Activated CD4-positive, alpha-beta T cell treated with anti-CD3 and anti-CD28 coated beads, Interleukin-2, amount 10 ng/mL, durations not matched to agents 24 days and 14 days (primary cell): ENCODE data around the gene SRPRB. TPM values are rescaled to one million over a fixed set of nuclear protein-coding genes. Genes with fewer than 3 reads are reported as not detected.

ENCODE experiments used
- DNase-seq: peaks from one replicate; pipeline ENCODE4 v3.0.0; 2022
- H3K27ac Mint-ChIP-seq: one replicate; pipeline ENCODE4 v1.8.0; 2022; ENCODE audit warnings: mild to moderate bottlenecking, mixed read lengths
- H3K27me3 Mint-ChIP-seq: one replicate; pipeline ENCODE4 v1.8.0; 2022; ENCODE audit warnings: mixed read lengths
- H3K36me3 Mint-ChIP-seq: one replicate; pipeline ENCODE4 v1.8.0; 2022; ENCODE audit warnings: low read depth, mild to moderate bottlenecking, mixed read lengths
- H3K4me1 Mint-ChIP-seq: one replicate; pipeline ENCODE4 v1.8.0; 2021; ENCODE audit warnings: mixed read lengths
- H3K4me3 Mint-ChIP-seq: one replicate; pipeline ENCODE4 v1.8.0; 2022; ENCODE audit warnings: mild to moderate bottlenecking, moderate library complexity, mixed read lengths
- H3K9me3 Mint-ChIP-seq: one replicate; pipeline ENCODE4 v1.8.0; 2021; ENCODE audit warnings: mixed read lengths
- intact Hi-C: fragments of 100-400 bp; cut with micrococcal nuclease; formaldehyde crosslinking; loops from one replicate; pipeline ENCODE4 v1.15.1; 2023
- total RNA-seq: library from RNA; stranded (reverse); gene quantifications from 2 replicates; pipeline ENCODE4 v1.2.3, GENCODE V29; 2022

The SRPRB gene
- total RNA-seq, 1 donor from 2014 or later, result 103 TPM

DNA sequence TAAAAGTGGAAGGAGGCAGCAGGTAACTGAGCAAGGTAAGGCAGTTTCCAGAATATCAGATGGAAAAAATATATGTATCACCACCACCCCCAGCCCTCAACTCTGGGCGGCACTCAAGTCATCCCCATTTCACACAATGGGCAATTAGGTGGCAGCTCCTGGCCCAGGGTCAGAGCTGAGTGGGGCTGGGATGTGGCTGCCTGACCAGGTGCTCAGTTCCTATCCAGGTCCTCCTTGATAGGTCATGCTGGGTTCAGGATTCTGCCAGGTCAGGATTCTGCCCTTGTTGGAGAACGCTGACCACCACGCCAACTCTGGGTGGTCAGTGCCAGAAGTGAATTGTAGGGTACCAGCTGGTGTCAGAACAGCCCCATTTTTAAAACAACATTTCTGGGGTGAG lies 60.5 kb downstream of the SRPRB start:
- Mint-ChIP-seq H3K36me3 (no peaks in the 10 kb centered on the region), H3K9me3 (no peaks in the 10 kb centered on the region), H3K27me3 (peaks cover 12% of the 10 kb centered on the region), H3K4me3 (no peak overlapping the region), H3K27ac (no peak overlapping the region), H3K4me1 (no peaks in the 10 kb centered on the region)
- intact Hi-C loops, result no loop called here
- DNase-seq, result no peak

- no peaks in the 10 kb centered on the region for H3K4me1 Mint-ChIP-seq
- H3K27me3 Mint-ChIP-seq, result peaks cover 8% of the 10 kb centered on the region
- H3K36me3 Mint-ChIP-seq, result no peaks in the 10 kb centered on the region
- no peak overlapping the region for H3K27ac Mint-ChIP-seq
- H3K9me3 Mint-ChIP-seq, result no peaks in the 10 kb centered on the region
- intact Hi-C loops, result no loop called here
- DNase-seq, result no peak
- no peak overlapping the region for H3K4me3 Mint-ChIP-seq
These were observed 62.6 kb downstream of the SRPRB start for GRCh38 chr3:133868186-133868585.

DNA sequence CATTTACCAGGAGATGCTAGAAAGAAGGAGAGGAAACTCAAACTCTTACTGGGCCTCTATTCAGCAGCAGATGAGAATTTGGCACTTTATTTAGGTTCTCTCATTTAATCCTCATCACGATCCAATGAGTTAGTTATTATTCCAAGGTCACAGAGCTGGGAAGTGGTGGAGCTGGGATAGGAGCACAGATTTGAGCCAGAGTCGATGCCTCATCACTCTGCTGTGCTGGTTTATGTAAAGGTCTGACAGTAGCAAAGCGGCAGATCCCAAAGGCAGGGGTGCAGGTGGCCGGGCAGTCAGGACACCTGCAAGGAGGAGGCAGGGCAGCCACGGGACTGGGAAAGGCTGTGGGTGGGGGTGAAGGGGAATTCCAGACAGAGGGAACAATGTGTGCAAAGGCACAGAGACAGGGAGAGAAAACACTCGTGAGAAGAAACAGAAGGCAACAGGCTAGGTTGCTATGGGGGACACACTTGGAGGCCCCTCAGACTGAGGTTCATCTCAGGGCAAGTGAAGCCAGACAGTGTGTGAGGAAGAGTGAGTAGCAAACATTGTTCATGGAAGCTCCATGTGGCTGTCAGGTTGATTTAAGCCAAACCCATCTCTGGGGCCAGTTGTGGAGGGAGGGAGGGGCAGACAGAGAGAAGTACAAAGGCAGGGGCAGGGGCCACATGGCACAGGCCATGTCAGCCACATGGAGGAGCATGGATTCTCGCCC lies 63.3 kb downstream of the SRPRB start:
- Mint-ChIP-seq H3K27me3 (peaks cover 9% of the 10 kb centered on the region), H3K4me1 (no peaks in the 10 kb centered on the region), H3K9me3 (no peaks in the 10 kb centered on the region), H3K27ac (no peak overlapping the region), H3K36me3 (no peaks in the 10 kb centered on the region), H3K4me3 (no peak overlapping the region)
- intact Hi-C loops, result no loop called here
- no peak for DNase-seq

DNA sequence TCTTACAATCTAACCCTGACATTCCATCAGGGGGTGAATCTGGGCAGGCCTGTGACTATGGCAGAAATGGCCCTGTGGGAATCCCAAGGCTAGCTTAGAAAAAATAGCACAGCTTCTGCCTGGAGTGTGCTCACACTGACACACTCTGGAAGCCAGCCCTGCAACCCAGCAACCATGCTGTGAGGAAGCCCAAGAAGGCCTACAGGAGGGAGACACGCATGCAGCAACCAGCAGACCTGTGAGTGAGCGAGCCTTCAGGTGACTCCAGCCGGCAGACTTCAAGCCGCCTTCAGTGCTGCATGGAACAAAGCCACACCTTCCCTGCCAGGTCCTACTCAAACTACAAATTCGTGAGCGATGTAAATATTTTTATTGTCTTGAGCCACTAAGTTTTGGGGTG lies 64.0 kb downstream of the SRPRB start:
- H3K4me1 Mint-ChIP-seq, result no peaks in the 10 kb centered on the region
- no peaks in the 10 kb centered on the region for H3K36me3 Mint-ChIP-seq
- intact Hi-C loops, result no loop called here
- no peak overlapping the region for H3K4me3 Mint-ChIP-seq
- H3K27me3 Mint-ChIP-seq, result peaks cover 8% of the 10 kb centered on the region
- H3K27ac Mint-ChIP-seq, result no peak overlapping the region
- no peak for DNase-seq
- H3K9me3 Mint-ChIP-seq, result no peaks in the 10 kb centered on the region

- Mint-ChIP-seq H3K9me3 (no peaks in the 10 kb centered on the region), H3K4me1 (no peaks in the 10 kb centered on the region), H3K4me3 (no peak overlapping the region), H3K36me3 (no peaks in the 10 kb centered on the region), H3K27ac (no peak overlapping the region), H3K27me3 (peaks cover 11% of the 10 kb centered on the region)
- intact Hi-C loops, result no loop called here
- no peak for DNase-seq
These were observed 65.2 kb downstream of the SRPRB start for GRCh38 chr3:133870822-133871221.

Other genes starting within 250 kb of the SRPRB start
- 275 and 281 TPM in 2 replicates for gene CDV3, start 232.1 kb upstream of the SRPRB start, total RNA-seq
- 92.6 and 97.9 TPM in 2 replicates for gene TOPBP1, start 143.9 kb upstream of the SRPRB start, total RNA-seq
- 0.02 and 0.26 TPM in 2 replicates for gene TF, start 59.4 kb upstream of the SRPRB start, total RNA-seq
- gene RAB6B, start 90.1 kb downstream of the SRPRB start, total RNA-seq, result 0.07 and 0.14 TPM in 2 replicates
- not detected in 2 replicates for gene SLCO2A1, start 224.1 kb downstream of the SRPRB start, total RNA-seq